Mesenchymal stem cell (in vitro differentiated cells and primary cell): ENCODE data around the gene MST1.

ENCODE experiments used
- DNase-seq: peaks from one replicate; pipeline ENCODE4 v3.0.0-alpha.2; 2013
- H2AFZ ChIP-seq: one replicate; pipeline ENCODE4 v1.6.1; 2013; ENCODE audit warnings: low read depth, mild to moderate bottlenecking, control low read depth, inconsistent platforms, low read length, moderate library complexity
- H2AK5ac ChIP-seq: 2 replicates; pipeline ENCODE4 v1.6.1; 2013; ENCODE audit warnings: low read length, moderate library complexity, mild to moderate bottlenecking, inconsistent platforms; ENCODE audit not compliant: severe bottlenecking
- H2BK120ac ChIP-seq: one replicate; pipeline ENCODE4 v1.6.1; 2013; ENCODE audit warnings: low read depth, mild to moderate bottlenecking, inconsistent platforms, low read length, moderate library complexity
- H2BK12ac ChIP-seq, 2 experiments: one replicate each; pipeline ENCODE4 v1.6.1; 2013; ENCODE audit warnings: inconsistent platforms in 2 of 2, low read length in 2 of 2, mild to moderate bottlenecking in 2 of 2, moderate library complexity in 2 of 2, control low read depth in 1 of 2
- H2BK15ac ChIP-seq: one replicate; pipeline ENCODE4 v1.6.1; 2013; ENCODE audit warnings: mild to moderate bottlenecking, low read depth, inconsistent platforms; ENCODE audit not compliant: poor library complexity, severe bottlenecking
- H2BK5ac ChIP-seq: 2 replicates; pipeline ENCODE4 v1.6.1; 2013; ENCODE audit warnings: low read depth, mild to moderate bottlenecking, low read length, control low read depth, inconsistent platforms; ENCODE audit not compliant: poor library complexity, severe bottlenecking
- H3K14ac ChIP-seq, 2 experiments: one replicate each; pipeline ENCODE4 v1.6.1; 2013; ENCODE audit warnings: inconsistent platforms in 2 of 2, low read length in 2 of 2, control low read depth in 1 of 2, mild to moderate bottlenecking in 1 of 2, moderate library complexity in 1 of 2
- H3K18ac ChIP-seq, 2 experiments: one replicate each; pipeline ENCODE4 v1.6.1; 2013; ENCODE audit warnings: inconsistent platforms in 2 of 2, low read length in 2 of 2, control low read depth in 1 of 2, low read depth in 1 of 2, mild to moderate bottlenecking in 1 of 2
- H3K23ac ChIP-seq, 2 experiments: one replicate each; pipeline ENCODE4 v1.6.1; 2013; ENCODE audit warnings: inconsistent platforms in 2 of 2, low read length in 2 of 2, mild to moderate bottlenecking in 2 of 2, moderate library complexity in 2 of 2, control low read depth in 1 of 2
- H3K27ac ChIP-seq: 2 replicates; pipeline ENCODE4 v1.5.1; 2013; ENCODE audit warnings: mild to moderate bottlenecking, moderate library complexity, low read length, control low read depth, inconsistent platforms; ENCODE audit not compliant: poor library complexity, severe bottlenecking
- H3K27me3 ChIP-seq, 2 experiments: 2 replicates each; pipeline versions ENCODE4 v1.6.1 to v1.7.0; 2013; ENCODE audit warnings: low read length in 2 of 2, mild to moderate bottlenecking in 2 of 2, moderate library complexity in 2 of 2, control low read depth in 1 of 2, inconsistent platforms in 1 of 2; ENCODE audit not compliant: control insufficient read depth in 1 of 2, insufficient read depth in 1 of 2
- H3K36me3 ChIP-seq, 2 experiments: 2 replicates each; pipeline versions ENCODE4 v1.6.1 to v1.7.0; 2013; ENCODE audit warnings: low read length in 2 of 2, control low read depth in 1 of 2, inconsistent platforms in 1 of 2, low read depth in 1 of 2, mild to moderate bottlenecking in 1 of 2; ENCODE audit not compliant: insufficient read depth in 2 of 2, control insufficient read depth in 1 of 2
- H3K4ac ChIP-seq, 2 experiments: one replicate each; pipeline ENCODE4 v1.6.1; 2013; ENCODE audit warnings: inconsistent platforms in 2 of 2, low read length in 2 of 2, mild to moderate bottlenecking in 2 of 2, moderate library complexity in 2 of 2, control low read depth in 1 of 2, low read depth in 1 of 2
- H3K4me1 ChIP-seq: 2 replicates; pipeline ENCODE4 v1.6.1; 2013; ENCODE audit warnings: low read depth, low read length, control low read depth; ENCODE audit not compliant: control insufficient read depth, insufficient read depth
- H3K4me2 ChIP-seq: 2 replicates; pipeline ENCODE4 v1.6.1; 2013; ENCODE audit warnings: low read length, mild to moderate bottlenecking, inconsistent platforms; ENCODE audit not compliant: poor library complexity, severe bottlenecking
- H3K4me3 ChIP-seq, 2 experiments: 2 replicates each; pipeline versions ENCODE4 v1.5.1 to v1.7.0; 2013; ENCODE audit warnings: low read length in 2 of 2, mild to moderate bottlenecking in 2 of 2, control low read depth in 1 of 2, low read depth in 1 of 2; ENCODE audit not compliant: insufficient read depth in 1 of 2
- H3K79me1 ChIP-seq: replicated peaks from 2 replicates; pipeline ENCODE4 v1.6.1; 2013; ENCODE audit warnings: mild to moderate bottlenecking, control low read depth, low read length, inconsistent platforms; ENCODE audit not compliant: poor library complexity, severe bottlenecking
- H3K9ac ChIP-seq: 2 replicates; pipeline ENCODE4 v1.7.0; 2013; ENCODE audit warnings: mild to moderate bottlenecking, low read length, moderate library complexity
- H3K9me3 ChIP-seq: 2 replicates; pipeline ENCODE4 v1.7.0; 2013; ENCODE audit warnings: mild to moderate bottlenecking, low read length; ENCODE audit not compliant: control insufficient read depth
- H4K8ac ChIP-seq: one replicate; pipeline ENCODE4 v1.6.1; 2013; ENCODE audit warnings: inconsistent platforms, mild to moderate bottlenecking, low read length, moderate library complexity
- H4K91ac ChIP-seq: one replicate; pipeline ENCODE4 v1.6.1; 2013; ENCODE audit warnings: mild to moderate bottlenecking, low read length, inconsistent platforms
- WGBS: methylation state at CpG from one replicate; pipeline ENCODE4 v1.1.7; 2013; ENCODE audit warnings: mixed read lengths; 5-methylcytosine and 5-hydroxymethylcytosine counted together

The MST1 gene

GRCh38 chr3:49732597-49732996 is 43.3 kb upstream of the MST1 start:
- no peak overlapping the region for H3K4me3 ChIP-seq
- 98% methylated on average over 11 of the region's 11 CpGs for WGBS

DNA sequence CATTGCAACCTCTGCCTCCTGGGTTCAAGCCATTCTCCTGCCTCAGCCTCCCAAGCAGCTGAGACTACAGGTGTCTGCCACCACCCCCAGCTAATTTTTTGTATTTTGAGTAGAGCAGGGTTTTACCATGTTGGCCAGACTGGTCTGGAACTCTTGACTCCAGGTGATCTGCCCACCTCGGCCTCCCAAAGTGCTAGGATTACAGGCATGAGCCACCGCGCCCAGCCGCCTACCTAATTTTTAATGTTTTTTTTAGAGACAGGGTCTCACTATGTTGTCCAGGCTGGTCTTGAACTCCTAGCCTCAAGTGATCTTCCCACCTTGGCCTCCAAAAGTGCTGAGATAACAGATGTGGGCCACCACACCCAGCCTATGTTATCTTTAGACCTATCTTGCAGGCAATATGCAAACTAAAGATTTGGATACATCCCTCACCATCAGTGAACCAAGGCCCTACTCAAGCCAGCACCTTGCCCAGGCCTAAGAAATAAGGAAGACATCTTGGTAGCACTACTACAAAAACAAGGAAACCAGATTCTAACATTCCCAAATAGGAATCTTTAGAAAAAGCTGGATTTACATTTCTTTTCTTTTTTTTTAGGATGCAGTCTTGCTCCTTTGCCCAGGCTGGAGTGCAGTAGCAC is 40.8 kb upstream of the MST1 start:
- Histone ChIP-seq H3K23ac (no peak overlapping the region), H3K79me1 (peaks cover 39% of the 10 kb centered on the region), H2BK120ac (no peak overlapping the region), H3K36me3 (peaks cover 61 to 87% of the 10 kb centered on the region in 2 experiments), H3K9me3 (no peaks in the 10 kb centered on the region), H2AFZ (no peak overlapping the region), H3K27ac (no peak overlapping the region), H2AK5ac (no peak overlapping the region), H4K8ac (no peak overlapping the region), H3K4ac (no peak overlapping the region), H3K4me2 (no peak overlapping the region), H3K14ac (no peak overlapping the region), H3K18ac (no peak overlapping the region), H2BK12ac (no peak overlapping the region), H3K4me3 (no peak overlapping the region), H3K9ac (no peak overlapping the region), H2BK15ac (no peak overlapping the region), H2BK5ac (no peak overlapping the region), H4K91ac (no peak overlapping the region), H3K4me1 (no peaks in the 10 kb centered on the region), H3K27me3 (no peaks in the 10 kb centered on the region)
- WGBS, result 100% methylated on average over 4 of the region's 4 CpGs
- no peak for DNase-seq

More at GRCh38 chr3:49732597-49732996, 43.3 kb upstream of the MST1 start:
- no peak overlapping the region for H3K18ac ChIP-seq
- no peak for DNase-seq
- H2AK5ac ChIP-seq, result no peak overlapping the region
- H4K8ac ChIP-seq, result no peak overlapping the region
- H2BK15ac ChIP-seq, result no peak overlapping the region
- no peak overlapping the region for H3K14ac ChIP-seq
- H3K79me1 ChIP-seq, result peaks cover 37% of the 10 kb centered on the region
- H2AFZ ChIP-seq, result no peak overlapping the region
- H3K4me2 ChIP-seq, result no peak overlapping the region
- H4K91ac ChIP-seq, result no peak overlapping the region
- H3K4me1 ChIP-seq, result no peaks in the 10 kb centered on the region
- no peak overlapping the region for H3K4ac ChIP-seq
- H2BK120ac ChIP-seq, result no peak overlapping the region
- H3K27ac ChIP-seq, result no peak overlapping the region
- H2BK12ac ChIP-seq, result no peak overlapping the region
- peaks cover 54 to 81% of the 10 kb centered on the region in 2 experiments for H3K36me3 ChIP-seq
- H3K9me3 ChIP-seq, result no peaks in the 10 kb centered on the region
- no peak overlapping the region for H2BK5ac ChIP-seq
- no peaks in the 10 kb centered on the region for H3K27me3 ChIP-seq
- H3K9ac ChIP-seq, result no peak overlapping the region
- H3K23ac ChIP-seq, result no peak overlapping the region

DNA sequence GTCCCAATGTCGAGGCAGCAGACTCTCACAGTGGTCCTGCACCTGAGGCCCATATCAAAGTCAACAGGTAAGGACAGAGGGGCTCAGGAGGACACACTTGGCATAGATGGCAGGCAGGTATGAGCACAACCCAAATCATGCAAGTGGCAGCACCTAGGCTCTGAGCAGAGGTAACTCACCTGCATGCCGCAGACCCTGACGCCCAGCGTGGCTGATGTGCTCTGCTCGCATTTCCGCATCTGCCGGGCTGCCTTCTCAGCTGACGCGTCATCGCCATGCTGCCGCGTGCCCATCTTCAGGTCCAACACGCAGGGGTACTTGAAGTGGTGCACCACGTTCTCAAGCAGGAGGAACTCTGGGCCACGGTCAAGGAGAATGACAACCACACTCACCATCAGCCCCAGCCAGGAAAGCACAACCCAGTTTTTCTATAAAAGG is 38.7 kb upstream of the MST1 start:
- peaks cover 60 to 71% of the 10 kb centered on the region in 2 experiments for H3K36me3 ChIP-seq
- H2BK15ac ChIP-seq, result no peak overlapping the region
- H3K27me3 ChIP-seq, result no peaks in the 10 kb centered on the region
- no peaks in the 10 kb centered on the region for H3K9me3 ChIP-seq
- H2BK5ac ChIP-seq, result no peak overlapping the region
- no peak overlapping the region for H2AFZ ChIP-seq
- no peak overlapping the region for H2BK12ac ChIP-seq
- no peak overlapping the region for H4K91ac ChIP-seq
- H3K4me1 ChIP-seq, result peaks cover 10% of the 10 kb centered on the region
- H3K18ac ChIP-seq, result no peak overlapping the region
- no peak overlapping the region for H3K9ac ChIP-seq
- H3K4me2 ChIP-seq, result no peak overlapping the region
- no peak overlapping the region for H3K4ac ChIP-seq
- H2BK120ac ChIP-seq, result no peak overlapping the region
- no peak overlapping the region for H3K4me3 ChIP-seq
- no peak overlapping the region for H4K8ac ChIP-seq
- no peak for DNase-seq
- peaks cover 37% of the 10 kb centered on the region for H3K79me1 ChIP-seq
- no peak overlapping the region for H3K14ac ChIP-seq
- H3K23ac ChIP-seq, result no peak overlapping the region
- 96% methylated on average over 15 of the region's 15 CpGs for WGBS
- no peak overlapping the region for H2AK5ac ChIP-seq
- no peak overlapping the region for H3K27ac ChIP-seq

DNA sequence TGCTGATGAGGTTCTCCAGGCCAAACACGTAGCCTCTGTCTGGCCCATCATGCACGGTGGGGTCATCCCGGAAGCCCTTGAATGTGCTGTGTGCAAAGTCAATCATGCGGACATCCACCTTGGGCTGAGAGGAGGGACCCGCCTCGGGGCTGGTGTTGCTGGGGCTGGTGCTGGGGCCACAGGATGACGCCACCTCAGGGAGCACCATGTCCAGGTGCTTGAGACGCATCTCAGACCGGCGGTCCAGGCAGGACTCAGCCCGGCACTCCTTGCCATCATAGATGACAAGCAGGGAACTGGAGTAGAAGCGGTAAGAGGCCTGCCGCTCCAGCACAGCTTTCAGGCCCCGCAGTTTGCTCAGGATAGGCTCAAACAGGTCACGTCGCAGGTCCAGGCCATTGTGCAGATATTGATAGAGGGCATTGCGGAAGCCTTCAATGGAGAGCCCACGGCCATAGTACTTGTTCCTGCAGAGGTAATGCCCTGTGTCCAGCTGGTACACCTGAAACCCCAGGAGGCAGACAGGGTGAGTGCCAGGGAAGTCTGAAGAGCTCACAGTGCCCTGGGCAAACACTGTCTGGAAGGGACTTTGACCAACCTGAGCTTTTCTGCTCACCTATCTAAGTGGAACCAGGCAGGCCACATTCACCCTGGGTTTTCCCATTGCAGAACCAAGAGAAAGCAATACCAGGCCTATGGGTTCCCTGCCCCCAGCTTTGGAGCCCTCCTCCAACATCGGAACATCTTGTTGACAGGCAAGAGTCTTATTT is 38.1 kb upstream of the MST1 start:
- Histone ChIP-seq H4K91ac (no peak overlapping the region), H2AK5ac (no peak overlapping the region), H3K36me3 (peaks cover 60 to 69% of the 10 kb centered on the region in 2 experiments), H3K18ac (no peak overlapping the region), H3K9me3 (no peaks in the 10 kb centered on the region), H3K23ac (no peak overlapping the region), H2BK12ac (no peak overlapping the region), H3K4me3 (no peak overlapping the region), H3K9ac (no peak overlapping the region), H3K27me3 (no peaks in the 10 kb centered on the region), H2BK15ac (no peak overlapping the region), H2BK5ac (no peak overlapping the region), H3K14ac (no peak overlapping the region), H3K79me1 (peaks cover 36% of the 10 kb centered on the region), H3K4me1 (peaks cover 16% of the 10 kb centered on the region), H3K27ac (no peak overlapping the region), H3K4me2 (no peak overlapping the region), H2BK120ac (no peak overlapping the region), H2AFZ (no peak overlapping the region), H3K4ac (no peak overlapping the region), H4K8ac (no peak overlapping the region)
- no peak for DNase-seq
- 96% methylated on average over 19 of the region's 19 CpGs for WGBS
